Thyroid gland (tissue), 4 donors: ENCODE measurements around the gene GALNT1. TPM values are rescaled to one million over a fixed set of nuclear protein-coding genes. Genes with fewer than 3 reads are reported as not detected.
"Not testable (repeated sequence)": the region's sequence is repeated elsewhere in the genome, so short reads cannot be mapped to it uniquely, and the experiment has no call there.

Experiments used
- DNase-seq, 2 donors: peaks; one replicate each; pipeline ENCODE4 v3.0.0-alpha.2; 2019
- H3K27ac ChIP-seq, 3 donors: fragments of 200-600 bp; sonication (generic); 1 replicate in 2 of 3; 2 replicates in 1 of 3; pipeline ENCODE4 v1.5.1; 2016 to 2019; ENCODE audit warnings: mild to moderate bottlenecking in 1 of 3, moderate library complexity in 1 of 3
- H3K27me3 ChIP-seq: fragments of 200-600 bp; sonication (generic); one replicate; pipeline ENCODE4 v1.5.1; 2019
- H3K36me3 ChIP-seq, 2 donors: fragments of 200-600 bp; sonication (generic); one replicate each; pipeline ENCODE4 v1.5.1; 2016 to 2019
- H3K4me1 ChIP-seq, 2 donors: fragments of 200-600 bp; sonication (generic); one replicate each; pipeline ENCODE4 v1.5.1; 2017 to 2019
- H3K4me3 ChIP-seq, 3 donors: fragments of 200-600 bp; sonication (generic); replicated peaks in 1 of 3; 1 replicate in 2 of 3; 2 replicates in 1 of 3; pipeline ENCODE4 v1.5.1; 2016; ENCODE audit warnings: mild to moderate bottlenecking in 1 of 3
- H3K9me3 ChIP-seq: fragments of 200-600 bp; sonication (generic); one replicate; pipeline ENCODE4 v1.5.1; 2017
- POLR2A ChIP-seq, 2 donors: fragments of 450-650 bp; IDR thresholded peaks; one replicate each; pipeline ENCODE4 v1.6.1; 2017; ENCODE audit warnings: antibody characterized with exemption in 2 of 2, mild to moderate bottlenecking in 2 of 2, moderate library complexity in 1 of 2
- WGBS, 2 donors: methylation state at CpG; one replicate each; pipeline ENCODE4 v1.1.5; 2017; 5-methylcytosine and 5-hydroxymethylcytosine counted together
- intact Hi-C: fragments of 100-400 bp; cut with DNase I; formaldehyde crosslinking; loops from one replicate; pipeline ENCODE4 v1.15.1; 2023
- total RNA-seq, 4 donors: library from RNA; depleted of rRNA; stranded (reverse); fragments of >200 nt; gene quantifications; one replicate each; pipeline ENCODE4 v1.2.3, GENCODE V29; 2016
- TF ChIP-seq, protein P1 (sequence below), 6 experiments: fragments of 200-600 bp in 3 of 6; fragments of 450-650 bp in 3 of 6; sonication (generic) in 3 of 6; IDR thresholded peaks; one replicate each; pipeline ENCODE4 v1.5.1; 2016 to 2019; ENCODE audit warnings: antibody characterized with exemption in 6 of 6, mild to moderate bottlenecking in 2 of 6, inconsistent platforms in 1 of 6, moderate library complexity in 1 of 6

Gene GALNT1
- total RNA-seq, 4 donors from 2014 or later, result 38.7 to 191 (median 46.3) TPM

- H3K36me3 ChIP-seq, result no peaks in the 10 kb centered on the region
- intact Hi-C loops, result no loop called here
- H3K4me1 ChIP-seq, result no peaks in the 10 kb centered on the region
- no peaks in the 10 kb centered on the region for H3K9me3 ChIP-seq
- WGBS, 2 donors, result 95% methylated on average over 4 of the region's 4 CpGs
- no peak overlapping the region for H3K27ac ChIP-seq
- DNase-seq, result no peak
- no peaks in the 10 kb centered on the region for H3K27me3 ChIP-seq
- no peak for TF ChIP-seq POLR2A (IDR thresholded peaks at IDR 0.05)
- TF ChIP-seq, protein P1, sequence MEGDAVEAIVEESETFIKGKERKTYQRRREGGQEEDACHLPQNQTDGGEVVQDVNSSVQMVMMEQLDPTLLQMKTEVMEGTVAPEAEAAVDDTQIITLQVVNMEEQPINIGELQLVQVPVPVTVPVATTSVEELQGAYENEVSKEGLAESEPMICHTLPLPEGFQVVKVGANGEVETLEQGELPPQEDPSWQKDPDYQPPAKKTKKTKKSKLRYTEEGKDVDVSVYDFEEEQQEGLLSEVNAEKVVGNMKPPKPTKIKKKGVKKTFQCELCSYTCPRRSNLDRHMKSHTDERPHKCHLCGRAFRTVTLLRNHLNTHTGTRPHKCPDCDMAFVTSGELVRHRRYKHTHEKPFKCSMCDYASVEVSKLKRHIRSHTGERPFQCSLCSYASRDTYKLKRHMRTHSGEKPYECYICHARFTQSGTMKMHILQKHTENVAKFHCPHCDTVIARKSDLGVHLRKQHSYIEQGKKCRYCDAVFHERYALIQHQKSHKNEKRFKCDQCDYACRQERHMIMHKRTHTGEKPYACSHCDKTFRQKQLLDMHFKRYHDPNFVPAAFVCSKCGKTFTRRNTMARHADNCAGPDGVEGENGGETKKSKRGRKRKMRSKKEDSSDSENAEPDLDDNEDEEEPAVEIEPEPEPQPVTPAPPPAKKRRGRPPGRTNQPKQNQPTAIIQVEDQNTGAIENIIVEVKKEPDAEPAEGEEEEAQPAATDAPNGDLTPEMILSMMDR (IDR thresholded peaks at IDR 0.05), result no peak
- H3K4me3 ChIP-seq, result no peak overlapping the region
Observed at GRCh38 chr18:35566019-35566418, 15.5 kb upstream of the GALNT1 start.

DNA sequence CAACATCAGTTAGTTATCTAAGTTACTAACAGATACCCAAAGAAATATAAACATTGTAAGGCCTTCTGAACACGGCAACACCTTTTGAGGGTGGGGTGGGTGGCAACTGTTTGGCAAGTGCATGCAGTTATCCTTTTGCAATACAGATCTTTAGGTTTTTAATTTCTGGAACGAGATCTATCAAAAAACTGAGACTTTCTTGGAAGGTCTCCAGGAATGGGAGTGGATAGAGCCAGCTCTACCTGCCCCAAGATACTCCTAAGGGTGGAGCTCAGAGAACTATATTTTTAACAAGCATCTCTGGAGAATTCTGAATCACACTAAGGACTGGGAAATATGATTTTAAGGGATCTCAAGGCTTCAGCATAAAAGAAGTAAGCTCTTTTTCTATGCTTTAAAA, 11.4 kb upstream of the GALNT1 start:
- Histone ChIP-seq H3K36me3 (no peaks in the 10 kb centered on the region), H3K27me3 (no peaks in the 10 kb centered on the region), H3K9me3 (no peaks in the 10 kb centered on the region), H3K4me3 (no peak overlapping the region), H3K27ac (no peak overlapping the region), H3K4me1 (no peaks in the 10 kb centered on the region)
- DNase-seq, result no peak
- intact Hi-C loops, result loop anchor here (10.0 kb wide), 1 partner anchor 55 kb away; no protein-coding TSS in a partner anchor
- 72 to 85% methylated on average over 2 of the region's 2 CpGs for WGBS, 2 donors
- TF ChIP-seq POLR2A (IDR thresholded peaks at IDR 0.05), result no peak

DNA sequence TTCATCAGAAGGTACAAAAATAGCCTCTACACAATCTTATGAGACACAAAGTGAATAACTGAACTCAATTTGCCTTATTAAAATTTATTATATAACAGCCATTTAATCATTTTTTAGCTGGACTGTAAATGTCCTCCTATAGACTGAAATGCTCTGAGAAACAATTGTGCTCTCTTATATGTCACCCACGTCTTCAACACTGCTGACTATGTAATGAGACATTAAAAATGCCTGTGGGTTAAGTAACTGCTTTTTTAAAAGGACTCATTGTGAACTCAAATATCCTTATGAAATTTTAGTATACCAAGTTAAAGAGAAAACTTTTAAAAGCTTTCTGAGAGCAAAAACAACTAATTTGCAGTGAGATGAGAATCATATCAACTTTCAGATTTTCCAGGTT, 10.4 kb upstream of the GALNT1 start:
- 87 to 93% methylated on average over 1 of the region's 1 CpG for WGBS, 2 donors
- no peak overlapping the region for H3K4me3 ChIP-seq
- no peaks in the 10 kb centered on the region for H3K9me3 ChIP-seq
- H3K27me3 ChIP-seq, result no peaks in the 10 kb centered on the region
- intact Hi-C loops, result loop anchor here (10.0 kb wide), 1 partner anchor 56 kb away; no protein-coding TSS in a partner anchor
- H3K36me3 ChIP-seq, result no peaks in the 10 kb centered on the region
- no peaks in the 10 kb centered on the region for H3K4me1 ChIP-seq
- TF ChIP-seq, protein P1 (IDR thresholded peaks at IDR 0.05), result no peak
- TF ChIP-seq POLR2A (IDR thresholded peaks at IDR 0.05), result no peak
- no peak for DNase-seq
- no peak overlapping the region for H3K27ac ChIP-seq

DNA sequence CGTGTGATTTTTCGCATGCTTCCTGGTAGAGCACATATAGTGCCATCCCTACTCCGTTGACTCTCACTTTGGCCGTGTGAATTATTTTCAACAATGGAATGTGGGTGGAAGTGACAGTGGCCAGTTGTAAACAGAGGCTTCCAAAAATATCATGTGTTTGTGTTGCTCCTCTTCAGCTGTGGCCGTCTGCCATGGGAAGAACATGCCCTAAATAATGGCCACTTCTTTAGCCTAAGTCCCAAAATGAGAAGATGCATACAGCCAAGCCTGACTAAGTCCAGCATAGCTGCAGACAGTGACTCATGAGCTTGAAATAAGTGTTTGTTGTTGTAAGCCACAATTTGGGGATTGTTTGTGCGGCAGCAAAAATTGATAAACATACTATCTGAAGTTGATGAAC, 8.9 kb upstream of the GALNT1 start:
- intact Hi-C loops, result loop anchor here (10.0 kb wide), 1 partner anchor 58 kb away; no protein-coding TSS in a partner anchor
- no peaks in the 10 kb centered on the region for H3K4me1 ChIP-seq
- TF ChIP-seq, protein P1 (IDR thresholded peaks at IDR 0.05), result no peak
- TF ChIP-seq POLR2A (IDR thresholded peaks at IDR 0.05), result no peak
- DNase-seq, result no peak
- no peaks in the 10 kb centered on the region for H3K36me3 ChIP-seq
- H3K27ac ChIP-seq, result no peak overlapping the region
- no peak overlapping the region for H3K4me3 ChIP-seq
- no peaks in the 10 kb centered on the region for H3K27me3 ChIP-seq
- no peaks in the 10 kb centered on the region for H3K9me3 ChIP-seq
- WGBS, 2 donors, result 61 to 77% methylated on average over 6 of the region's 6 CpGs

GRCh38 chr18:35573531-35573930, 8.0 kb upstream of the GALNT1 start:
- H3K36me3 ChIP-seq, result no peaks in the 10 kb centered on the region
- H3K9me3 ChIP-seq, result no peaks in the 10 kb centered on the region
- intact Hi-C loops, result loop anchor here (10.0 kb wide), 1 partner anchor 59 kb away; no protein-coding TSS in a partner anchor
- no peak overlapping the region for H3K4me3 ChIP-seq
- DNase-seq, result no peak
- 85% methylated on average over 2 of the region's 2 CpGs for WGBS, 2 donors
- H3K27ac ChIP-seq, result no peak overlapping the region
- H3K27me3 ChIP-seq, result no peaks in the 10 kb centered on the region
- peaks cover 0 to 4% of the 10 kb centered on the region in 2 donors for H3K4me1 ChIP-seq
- TF ChIP-seq, protein P1 (IDR thresholded peaks at IDR 0.05), result no peak
- TF ChIP-seq POLR2A (IDR thresholded peaks at IDR 0.05), result no peak

- not testable (repeated sequence) for H3K4me3 ChIP-seq, DNase-seq, H3K9me3 ChIP-seq, H3K27me3 ChIP-seq, H3K36me3 ChIP-seq, H3K27ac ChIP-seq, H3K4me1 ChIP-seq
- intact Hi-C loops, result loop anchor here (10.0 kb wide), 1 partner anchor 62 kb away; no protein-coding TSS in a partner anchor
- 96 to 97% methylated on average over 6 of the region's 6 CpGs for WGBS, 2 donors
Observed at GRCh38 chr18:35576240-35576845, 5.2 kb upstream of the GALNT1 start.
